Measurements from ENCODE around the gene LCE3D. TPM values are rescaled to one million over a fixed set of nuclear protein-coding genes. Genes with fewer than 3 reads are reported as not detected.

LCE3D gene
- total and polyA plus RNA-seq, 9 of the 15 experiments (the other 6 are each of a cell fraction or from before 2014, with no cell fraction given): not detected

DNA sequence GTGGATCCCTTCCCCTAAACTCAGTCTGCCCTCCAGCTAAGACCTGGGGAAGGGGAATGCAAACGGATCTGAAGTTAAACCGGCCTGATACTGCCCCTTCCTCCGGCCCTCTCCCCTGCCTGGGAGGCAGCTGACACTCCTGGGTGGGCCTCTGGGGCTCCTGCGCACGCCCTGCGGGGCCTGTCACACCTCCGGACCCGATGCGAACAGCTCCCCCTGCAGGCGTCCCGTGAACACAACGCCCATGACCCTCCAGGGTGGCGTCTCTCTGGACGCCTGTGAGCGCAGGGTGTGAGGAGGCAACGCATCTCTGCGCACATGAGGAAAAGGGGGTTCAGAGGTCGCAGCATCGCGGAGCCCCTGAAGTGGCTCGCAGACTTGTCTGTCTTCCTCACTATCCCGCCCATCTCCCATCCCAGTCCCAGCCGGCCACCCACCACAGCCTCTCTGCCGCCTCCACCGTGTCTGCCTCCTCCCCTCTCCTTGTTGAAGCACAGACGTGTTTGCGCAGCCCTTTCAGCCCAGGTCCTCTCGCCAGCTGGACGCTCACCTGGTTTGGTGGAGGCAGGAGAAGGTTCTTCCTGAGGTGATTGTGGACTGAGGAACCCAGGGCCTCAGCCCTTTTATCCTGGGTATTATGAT lies 43.0 kb upstream of the LCE3D start:
- ChIA-PET POLR2A (interaction anchor here (0.6 to 1.3 kb wide), 3 partner anchors 30 to 348 kb away, joined by 3 to 5 read pairs (median 5); no protein-coding TSS in a partner anchor), CTCF (ENCODE audit: low intra/inter-chr PET ratio) (no interaction called here)
- H3K27me3 ChIP-seq (ENCODE audit: control insufficient read depth in 2 of 2, insufficient read depth in 2 of 2, low read length in 2 of 2): no peaks in the 10 kb centered on the region
- ATAC-seq (peak; percentile 98), FAIRE-seq (no peak), DNase-seq (ENCODE audit: extremely low read depth in 1 of 4, low spot score in 3 of 4) (peak; percentile 30 to 58 (median 44))
- no peak overlapping the region for H3K4me2 ChIP-seq (ENCODE audit: insufficient read depth, low read length)
- H3K4me3 ChIP-seq: no peak overlapping the region
- H3K9me3 ChIP-seq (replicated peaks; ENCODE audit: control insufficient read depth, insufficient read depth, low read depth, low read length): no peaks in the 10 kb centered on the region
- H3K9me1 ChIP-seq (ENCODE audit: control insufficient read depth, insufficient read depth, low read length): no peaks in the 10 kb centered on the region
- H3K79me2 ChIP-seq (ENCODE audit: control insufficient read depth, insufficient read depth, low read length): no peaks in the 10 kb centered on the region
- no peak overlapping the region for H3K9ac ChIP-seq (ENCODE audit: insufficient read depth in 1 of 2, low read depth in 2 of 2, low read length in 2 of 2)
- no peak overlapping the region for H2AFZ ChIP-seq (ENCODE audit: low read depth, low read length)
- peaks cover 0 to 9% of the 10 kb centered on the region in 2 experiments; a peak in 2 of 5 replicates for H3K4me1 ChIP-seq (replicated peaks in 1 of 2; ENCODE audit: control insufficient read depth in 2 of 2, insufficient read depth in 2 of 2, low read length in 2 of 2)
- H4K20me1 ChIP-seq (replicated peaks; ENCODE audit: control insufficient read depth, insufficient read depth, low read length): 0 out of 2 replicates have a peak, but pooled peaks cover 6% of the 10 kb centered on the region
- no peak overlapping the region for H3K27ac ChIP-seq (ENCODE audit: extremely low read depth, low read depth, low read length)
- in situ Hi-C loops (cut with MboI) (no loop called here), intact Hi-C loops (cut with micrococcal nuclease) (no loop called here)
- WGBS (ENCODE audit: insufficient coverage, low coverage, missing lambda C conversion rate): under 1% methylated on average over 27 of the region's 29 CpGs
- TF ChIP-seq, protein P1, sequence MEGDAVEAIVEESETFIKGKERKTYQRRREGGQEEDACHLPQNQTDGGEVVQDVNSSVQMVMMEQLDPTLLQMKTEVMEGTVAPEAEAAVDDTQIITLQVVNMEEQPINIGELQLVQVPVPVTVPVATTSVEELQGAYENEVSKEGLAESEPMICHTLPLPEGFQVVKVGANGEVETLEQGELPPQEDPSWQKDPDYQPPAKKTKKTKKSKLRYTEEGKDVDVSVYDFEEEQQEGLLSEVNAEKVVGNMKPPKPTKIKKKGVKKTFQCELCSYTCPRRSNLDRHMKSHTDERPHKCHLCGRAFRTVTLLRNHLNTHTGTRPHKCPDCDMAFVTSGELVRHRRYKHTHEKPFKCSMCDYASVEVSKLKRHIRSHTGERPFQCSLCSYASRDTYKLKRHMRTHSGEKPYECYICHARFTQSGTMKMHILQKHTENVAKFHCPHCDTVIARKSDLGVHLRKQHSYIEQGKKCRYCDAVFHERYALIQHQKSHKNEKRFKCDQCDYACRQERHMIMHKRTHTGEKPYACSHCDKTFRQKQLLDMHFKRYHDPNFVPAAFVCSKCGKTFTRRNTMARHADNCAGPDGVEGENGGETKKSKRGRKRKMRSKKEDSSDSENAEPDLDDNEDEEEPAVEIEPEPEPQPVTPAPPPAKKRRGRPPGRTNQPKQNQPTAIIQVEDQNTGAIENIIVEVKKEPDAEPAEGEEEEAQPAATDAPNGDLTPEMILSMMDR (IDR thresholded peaks at IDR 0.05 in 2 of 3, conservative IDR thresholded peaks at IDR 0.05 in 1 of 3; ENCODE audit: insufficient read depth in 2 of 3, low read depth in 1 of 3, low read length in 3 of 3): peak; percentile 44 to 61 (median 59)
- TF ChIP-seq, protein P2, sequence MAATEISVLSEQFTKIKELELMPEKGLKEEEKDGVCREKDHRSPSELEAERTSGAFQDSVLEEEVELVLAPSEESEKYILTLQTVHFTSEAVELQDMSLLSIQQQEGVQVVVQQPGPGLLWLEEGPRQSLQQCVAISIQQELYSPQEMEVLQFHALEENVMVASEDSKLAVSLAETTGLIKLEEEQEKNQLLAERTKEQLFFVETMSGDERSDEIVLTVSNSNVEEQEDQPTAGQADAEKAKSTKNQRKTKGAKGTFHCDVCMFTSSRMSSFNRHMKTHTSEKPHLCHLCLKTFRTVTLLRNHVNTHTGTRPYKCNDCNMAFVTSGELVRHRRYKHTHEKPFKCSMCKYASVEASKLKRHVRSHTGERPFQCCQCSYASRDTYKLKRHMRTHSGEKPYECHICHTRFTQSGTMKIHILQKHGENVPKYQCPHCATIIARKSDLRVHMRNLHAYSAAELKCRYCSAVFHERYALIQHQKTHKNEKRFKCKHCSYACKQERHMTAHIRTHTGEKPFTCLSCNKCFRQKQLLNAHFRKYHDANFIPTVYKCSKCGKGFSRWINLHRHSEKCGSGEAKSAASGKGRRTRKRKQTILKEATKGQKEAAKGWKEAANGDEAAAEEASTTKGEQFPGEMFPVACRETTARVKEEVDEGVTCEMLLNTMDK (IDR thresholded peaks at IDR 0.05; ENCODE audit: borderline replicate concordance, insufficient read depth, low read depth, low read length, poor library complexity, severe bottlenecking): peak; percentile 19
- TF ChIP-seq NRF1 (conservative IDR thresholded peaks at IDR 0.05 in 1 of 2, IDR thresholded peaks at IDR 0.05 in 1 of 2) (peak; percentile 58 to 70), C11orf30 (IDR thresholded peaks at IDR 0.05; ENCODE audit: low read depth) (no peak)
- BruUV-seq (replicated peaks): no TSS peak
- no peaks in the 10 kb centered on the region for H3K36me3 ChIP-seq (ENCODE audit: control insufficient read depth, insufficient read depth, low read length)
